Ishikawa (cell line): ENCODE results near the gene GFM1.

Experiments
- CEBPB ChIP-seq: IDR thresholded peaks from 2 replicates; pipeline ENCODE4 v1.6.1; 2012
- CREB1 ChIP-seq: IDR thresholded peaks from 2 replicates; pipeline ENCODE4 v1.6.1; 2012; ENCODE audit warnings: low read depth
- EP300 ChIP-seq: IDR thresholded peaks from 2 replicates; pipeline ENCODE4 v1.6.1; 2012; ENCODE audit warnings: borderline replicate concordance
- FOXM1 ChIP-seq: IDR thresholded peaks from 2 replicates; pipeline ENCODE4 v1.6.1; 2012; ENCODE audit warnings: low read depth, borderline replicate concordance
- MAX ChIP-seq: IDR thresholded peaks from 2 replicates; pipeline ENCODE4 v1.6.1; 2012
- NFIC ChIP-seq: IDR thresholded peaks from 2 replicates; pipeline ENCODE4 v1.6.1; 2012
- RAD21 ChIP-seq: IDR thresholded peaks from 2 replicates; pipeline ENCODE4 v1.6.1; 2012; ENCODE audit warnings: low read depth
- REST ChIP-seq: IDR thresholded peaks from 2 replicates; pipeline ENCODE4 v1.6.1; 2012; ENCODE audit warnings: low read depth, mild to moderate bottlenecking
- TAF1 ChIP-seq: IDR thresholded peaks from 2 replicates; pipeline ENCODE4 v1.6.1; 2012; ENCODE audit warnings: low read depth, mild to moderate bottlenecking
- TCF12 ChIP-seq: IDR thresholded peaks from 2 replicates; pipeline ENCODE4 v1.6.1; 2012; ENCODE audit warnings: low read depth
- TEAD4 ChIP-seq: IDR thresholded peaks from 2 replicates; pipeline ENCODE4 v1.6.1; 2012
- USF1 ChIP-seq: IDR thresholded peaks from 2 replicates; pipeline ENCODE4 v1.6.1; 2012
- YY1 ChIP-seq: IDR thresholded peaks from 2 replicates; pipeline ENCODE4 v1.6.1; 2012; ENCODE audit warnings: low read depth
- ZBTB7A ChIP-seq: IDR thresholded peaks from 2 replicates; pipeline ENCODE4 v1.6.1; 2012; ENCODE audit warnings: low read depth

- TF ChIP-seq FOXM1 (no peak), CREB1 (no peak), EP300 (no peak), REST (no peak), CEBPB (no peak), TAF1 (no peak), TEAD4 (no peak), TCF12 (no peak), USF1 (no peak), RAD21 (no peak), MAX (no peak), YY1 (no peak), ZBTB7A (no peak), NFIC (no peak)
Measured at GRCh38 chr3:158712443-158712842, 68.1 kb downstream of the GFM1 start.
